ENCODE measurements around the gene FAM240A.

FAM240A gene

DNA sequence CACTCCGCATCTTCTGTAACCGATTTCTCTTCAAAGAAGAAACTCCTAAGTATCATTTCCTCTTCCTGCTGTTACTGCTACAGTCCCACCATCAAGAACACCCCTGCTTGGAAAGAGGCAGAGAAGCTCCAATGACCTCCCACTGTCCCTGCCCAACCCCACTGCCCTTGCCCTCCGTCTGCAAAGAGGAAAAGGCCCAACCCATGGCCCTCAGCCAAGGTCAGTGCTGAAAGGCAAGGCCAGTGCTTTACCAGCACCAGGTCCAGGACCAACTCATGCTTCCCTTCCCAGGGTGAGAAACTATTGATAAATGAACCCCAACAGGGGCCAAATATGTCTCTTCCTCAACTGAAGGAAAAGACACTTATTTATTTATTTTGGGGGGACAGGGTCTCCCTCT lies 22.5 kb downstream of the FAM240A start:
- TF ChIP-seq, protein P1, sequence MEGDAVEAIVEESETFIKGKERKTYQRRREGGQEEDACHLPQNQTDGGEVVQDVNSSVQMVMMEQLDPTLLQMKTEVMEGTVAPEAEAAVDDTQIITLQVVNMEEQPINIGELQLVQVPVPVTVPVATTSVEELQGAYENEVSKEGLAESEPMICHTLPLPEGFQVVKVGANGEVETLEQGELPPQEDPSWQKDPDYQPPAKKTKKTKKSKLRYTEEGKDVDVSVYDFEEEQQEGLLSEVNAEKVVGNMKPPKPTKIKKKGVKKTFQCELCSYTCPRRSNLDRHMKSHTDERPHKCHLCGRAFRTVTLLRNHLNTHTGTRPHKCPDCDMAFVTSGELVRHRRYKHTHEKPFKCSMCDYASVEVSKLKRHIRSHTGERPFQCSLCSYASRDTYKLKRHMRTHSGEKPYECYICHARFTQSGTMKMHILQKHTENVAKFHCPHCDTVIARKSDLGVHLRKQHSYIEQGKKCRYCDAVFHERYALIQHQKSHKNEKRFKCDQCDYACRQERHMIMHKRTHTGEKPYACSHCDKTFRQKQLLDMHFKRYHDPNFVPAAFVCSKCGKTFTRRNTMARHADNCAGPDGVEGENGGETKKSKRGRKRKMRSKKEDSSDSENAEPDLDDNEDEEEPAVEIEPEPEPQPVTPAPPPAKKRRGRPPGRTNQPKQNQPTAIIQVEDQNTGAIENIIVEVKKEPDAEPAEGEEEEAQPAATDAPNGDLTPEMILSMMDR (IDR thresholded peaks at IDR 0.05; ENCODE audit: low read depth, low read length, missing control alignments): no peak
- in situ Hi-C loops (cut with HindIII; ENCODE audit: low sequenced_read_pairs): no loop called here

DNA sequence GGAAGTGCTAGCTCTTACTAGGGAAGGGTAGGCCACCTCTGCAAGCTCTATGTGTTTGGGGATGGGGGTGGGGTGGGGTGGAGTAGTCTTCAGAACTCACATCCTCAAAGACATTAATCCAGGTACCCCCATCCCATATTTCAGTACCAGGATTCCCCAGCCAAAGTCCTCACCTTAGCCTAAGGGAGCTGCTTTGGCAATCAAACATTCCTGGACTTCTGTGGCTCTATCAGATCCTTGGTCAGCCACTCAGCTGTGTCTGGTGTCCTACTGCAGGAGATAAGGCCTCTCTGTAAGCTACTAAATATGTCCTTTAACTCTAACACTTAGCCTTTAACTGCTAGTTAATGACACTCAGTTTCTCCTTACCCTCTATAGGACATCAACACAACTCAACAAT lies 26.9 kb downstream of the FAM240A start:
- TF ChIP-seq, protein P1 (IDR thresholded peaks at IDR 0.05; ENCODE audit: low read depth, low read length, missing control alignments): no peak
- DNase-seq (ENCODE audit: low read depth): no peak
- H3K4me3 ChIP-seq (ENCODE audit: low read depth, low read length): no peak overlapping the region
- in situ Hi-C loops (cut with HindIII; ENCODE audit: low sequenced_read_pairs): no loop called here

More for the DNA sequence above, 22.5 kb downstream of the FAM240A start:
- no peak overlapping the region for H3K4me3 ChIP-seq (ENCODE audit: low read depth, low read length)
- no peak for DNase-seq (ENCODE audit: low read depth)

DNA sequence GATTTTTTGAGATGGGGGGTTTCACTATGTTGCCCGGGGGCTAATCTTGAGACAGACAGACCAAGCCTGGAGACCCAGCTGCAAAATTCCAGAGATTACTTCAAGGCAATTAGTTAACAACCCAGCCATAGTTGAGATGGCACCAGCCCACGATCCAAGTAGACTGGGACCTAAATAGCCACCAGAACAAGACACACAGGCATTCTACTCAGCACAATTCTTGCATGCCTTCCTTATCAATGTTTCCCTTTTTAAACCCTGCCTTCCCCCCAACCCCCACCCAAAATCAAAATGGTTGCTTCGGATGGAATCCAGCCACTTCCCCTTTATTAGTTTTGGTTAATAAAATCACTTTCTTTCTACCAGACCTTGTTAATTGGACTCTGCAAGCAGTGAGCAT lies 28.6 kb downstream of the FAM240A start:
- in situ Hi-C loops (cut with HindIII; ENCODE audit: low sequenced_read_pairs): no loop called here
- DNase-seq (ENCODE audit: low read depth): no peak
- no peak overlapping the region for H3K4me3 ChIP-seq (ENCODE audit: low read depth, low read length)
- TF ChIP-seq, protein P1 (IDR thresholded peaks at IDR 0.05; ENCODE audit: low read depth, low read length, missing control alignments): no peak

DNA sequence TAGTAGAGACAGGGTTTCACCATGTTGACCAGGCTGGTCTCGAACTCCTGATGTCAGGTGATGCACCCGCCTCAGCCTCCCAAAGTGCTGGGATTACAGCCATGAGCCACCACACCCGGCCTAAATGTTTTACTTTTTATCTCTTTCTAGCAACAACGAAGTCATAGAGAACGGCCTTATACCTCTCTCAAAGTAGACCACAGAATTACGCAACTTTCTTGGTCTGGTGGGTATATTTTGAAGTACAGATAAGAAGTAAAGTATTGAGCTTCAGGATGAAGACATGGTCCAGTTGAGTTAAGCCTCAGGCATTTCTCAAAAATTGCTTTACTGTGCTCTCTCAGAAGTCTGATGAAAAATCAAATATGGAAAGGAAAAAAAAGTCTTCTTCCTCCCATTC lies 30.6 kb downstream of the FAM240A start:
- in situ Hi-C loops (cut with HindIII; ENCODE audit: low sequenced_read_pairs): no loop called here
- no peak overlapping the region for H3K4me3 ChIP-seq (ENCODE audit: low read depth, low read length)
- TF ChIP-seq, protein P1 (IDR thresholded peaks at IDR 0.05; ENCODE audit: low read depth, low read length, missing control alignments): no peak
- DNase-seq (ENCODE audit: low read depth): no peak

DNA sequence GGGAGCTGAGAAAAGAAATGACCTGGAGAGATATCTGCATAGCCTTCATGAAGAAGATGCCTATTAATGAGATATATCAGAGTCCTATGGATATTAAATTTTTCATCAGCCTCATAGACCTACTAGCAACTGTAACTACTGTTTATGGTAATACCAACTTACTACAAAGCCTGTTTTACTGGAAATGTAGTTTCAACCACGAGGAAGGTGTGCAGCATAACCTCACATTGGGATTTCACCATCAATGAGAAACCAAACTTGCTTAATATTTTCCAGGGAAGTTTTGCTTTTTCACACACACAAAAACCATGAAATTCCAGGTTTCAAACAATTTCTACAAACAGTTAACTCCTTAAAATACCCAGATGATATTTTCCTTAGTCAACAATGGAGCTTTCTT lies 31.4 kb downstream of the FAM240A start:
- H3K4me3 ChIP-seq (ENCODE audit: low read depth, low read length): no peak overlapping the region
- no peak for DNase-seq (ENCODE audit: low read depth)
- TF ChIP-seq, protein P1 (IDR thresholded peaks at IDR 0.05; ENCODE audit: low read depth, low read length, missing control alignments): no peak
- in situ Hi-C loops (cut with HindIII; ENCODE audit: low sequenced_read_pairs): no loop called here

DNA sequence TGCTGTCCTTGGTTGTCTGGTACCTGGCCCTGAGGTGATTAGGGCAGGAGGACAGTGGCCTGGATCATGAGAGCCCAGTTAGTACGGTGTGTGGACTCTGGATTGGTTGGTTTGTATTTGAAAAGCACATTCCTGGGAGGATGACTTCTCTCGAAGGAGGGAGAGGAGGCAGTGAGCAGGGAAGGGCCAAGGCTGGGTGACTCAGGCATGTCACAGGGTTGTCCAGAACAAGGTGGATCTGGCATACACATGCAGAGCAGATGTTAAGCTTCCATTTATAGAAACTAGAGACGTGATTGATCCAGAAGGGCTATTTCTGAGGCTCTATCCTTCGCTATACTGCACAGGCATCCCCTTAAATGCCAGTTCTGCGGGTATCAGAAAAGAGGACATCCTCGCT lies 34.4 kb downstream of the FAM240A start:
- TF ChIP-seq, protein P1 (IDR thresholded peaks at IDR 0.05; ENCODE audit: low read depth, low read length, missing control alignments): no peak
- in situ Hi-C loops (cut with HindIII; ENCODE audit: low sequenced_read_pairs): no loop called here
- no peak for DNase-seq (ENCODE audit: low read depth)
- H3K4me3 ChIP-seq (ENCODE audit: low read depth, low read length): no peak overlapping the region

DNA sequence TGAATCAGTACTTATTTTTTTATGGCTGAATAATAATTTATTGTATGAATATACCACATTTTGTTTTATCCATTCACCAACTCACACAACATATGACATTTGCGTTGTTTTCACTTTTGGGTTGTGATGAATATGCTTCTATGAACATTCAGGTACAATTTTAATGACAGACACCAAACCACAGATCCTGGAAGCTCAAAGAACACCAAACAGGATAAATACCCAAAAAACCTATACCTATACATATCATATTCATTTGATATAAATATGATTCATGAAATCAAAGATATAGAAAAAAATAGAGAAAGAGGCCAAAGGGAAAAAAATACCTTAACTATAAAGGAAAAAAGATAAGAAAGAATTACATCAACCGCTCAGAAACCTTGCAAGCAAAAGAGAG lies 35.8 kb downstream of the FAM240A start:
- no peak overlapping the region for H3K4me3 ChIP-seq (ENCODE audit: low read depth, low read length)
- TF ChIP-seq, protein P1 (IDR thresholded peaks at IDR 0.05; ENCODE audit: low read depth, low read length, missing control alignments): no peak
- DNase-seq (ENCODE audit: low read depth): no peak
- in situ Hi-C loops (cut with HindIII; ENCODE audit: low sequenced_read_pairs): no loop called here
